Liver (tissue), 9 donors: ENCODE data around the gene PAPSS1. TPM values are rescaled to one million over a fixed set of nuclear protein-coding genes. Genes with fewer than 3 reads are reported as not detected.
"Not testable (repeated sequence)": the region's sequence is repeated elsewhere in the genome, so short reads cannot be mapped to it uniquely, and the experiment has no call there.

Experiments used
- DNase-seq: peaks from one replicate; pipeline ENCODE4 v3.0.0-alpha.2; 2017; ENCODE audit warnings: low spot score
- H3K27ac ChIP-seq, 2 donors: one replicate each; pipeline ENCODE4 v1.7.0; 2013; ENCODE audit warnings: inconsistent platforms in 2 of 2, low read length in 2 of 2, control low read depth in 1 of 2, low read depth in 1 of 2, mild to moderate bottlenecking in 1 of 2
- H3K27me3 ChIP-seq, 4 donors: one replicate each; pipeline versions ENCODE4 v1.6.1 to v1.7.0; 2013; ENCODE audit warnings: low read length in 3 of 4, inconsistent platforms in 1 of 4, mild to moderate bottlenecking in 1 of 4, moderate library complexity in 1 of 4; ENCODE audit not compliant: control insufficient read depth in 4 of 4, insufficient read depth in 4 of 4
- H3K36me3 ChIP-seq, 4 donors: one replicate each; pipeline versions ENCODE4 v1.6.1 to v1.7.0; 2013; ENCODE audit warnings: low read length in 3 of 4, mild to moderate bottlenecking in 3 of 4, low read depth in 1 of 4, moderate library complexity in 1 of 4; ENCODE audit not compliant: control insufficient read depth in 4 of 4, insufficient read depth in 3 of 4
- H3K4me1 ChIP-seq, 4 donors: one replicate each; pipeline versions ENCODE4 v1.6.1 to v1.7.0; 2013; ENCODE audit warnings: low read length in 3 of 4, mild to moderate bottlenecking in 3 of 4, moderate library complexity in 1 of 4; ENCODE audit not compliant: control insufficient read depth in 4 of 4, insufficient read depth in 4 of 4
- H3K4me3 ChIP-seq, 3 donors: one replicate each; pipeline versions ENCODE4 v1.6.1 to v1.7.0; 2013; ENCODE audit warnings: low read length in 3 of 3, control low read depth in 1 of 3, low read depth in 1 of 3, mild to moderate bottlenecking in 1 of 3
- H3K9ac ChIP-seq, 2 donors: one replicate each; pipeline ENCODE4 v1.7.0; 2013; ENCODE audit warnings: low read length in 2 of 2, mild to moderate bottlenecking in 2 of 2, moderate library complexity in 2 of 2, control low read depth in 1 of 2, low read depth in 1 of 2
- H3K9me3 ChIP-seq, 4 donors: one replicate each; pipeline versions ENCODE4 v1.6.1 to v1.7.0; 2013; ENCODE audit warnings: low read length in 3 of 4; ENCODE audit not compliant: control insufficient read depth in 4 of 4
- EGR1 ChIP-seq, 2 donors: IDR thresholded peaks; 2 replicates each; pipeline ENCODE4 v1.6.1; 2016 to 2018; ENCODE audit warnings: antibody characterized with exemption in 2 of 2, low read depth in 2 of 2
- FOXA1 ChIP-seq: IDR thresholded peaks from 2 replicates; pipeline ENCODE4 v1.6.1; 2016; ENCODE audit warnings: antibody characterized with exemption
- FOXA2 ChIP-seq: IDR thresholded peaks from 2 replicates; pipeline ENCODE4 v1.6.1; 2016; ENCODE audit warnings: antibody characterized with exemption
- GABPA ChIP-seq, 2 donors: IDR thresholded peaks in 1 of 2; conservative IDR thresholded peaks in 1 of 2; 2 replicates each; pipeline ENCODE4 v1.6.1; 2016; ENCODE audit warnings: antibody characterized with exemption in 2 of 2, mild to moderate bottlenecking in 1 of 2, moderate library complexity in 1 of 2
- HNF4A ChIP-seq, 2 donors: conservative IDR thresholded peaks; 2 replicates each; pipeline ENCODE4 v1.6.1; 2016; ENCODE audit warnings: antibody characterized with exemption in 2 of 2, mild to moderate bottlenecking in 2 of 2
- HNF4G ChIP-seq: IDR thresholded peaks from 2 replicates; pipeline ENCODE4 v1.6.1; 2016; ENCODE audit warnings: antibody characterized with exemption
- MAX ChIP-seq: IDR thresholded peaks from 2 replicates; pipeline ENCODE4 v1.6.1; 2016; ENCODE audit warnings: antibody characterized with exemption
- RXRA ChIP-seq, 2 donors: IDR thresholded peaks; 2 replicates each; pipeline ENCODE4 v1.6.1; 2017 to 2018; ENCODE audit warnings: antibody characterized with exemption in 2 of 2, mild to moderate bottlenecking in 1 of 2
- SP1 ChIP-seq: IDR thresholded peaks from 2 replicates; pipeline ENCODE4 v1.6.1; 2018; ENCODE audit warnings: antibody characterized with exemption, mild to moderate bottlenecking
- TAF1 ChIP-seq: conservative IDR thresholded peaks from 2 replicates; pipeline ENCODE4 v1.6.1; 2016; ENCODE audit warnings: antibody characterized with exemption, mild to moderate bottlenecking
- YY1 ChIP-seq: IDR thresholded peaks from 2 replicates; pipeline ENCODE4 v1.6.1; 2016; ENCODE audit warnings: antibody characterized with exemption, mild to moderate bottlenecking
- WGBS: extraction: QIAGEN DNeasy Blood & Tissue Kit; methylation state at CpG from one replicate; pipeline ENCODE4 v1.1.7; 2013; 5-methylcytosine and 5-hydroxymethylcytosine counted together
- polyA plus RNA-seq, 2 donors: library from polyadenylated mRNA; stranded (reverse) in 1 of 2; unstranded in 1 of 2; fragments of 200-250 nt in 1 of 2; fragments of >200 nt in 1 of 2; fragmentation: Nextera tagmentation in 1 of 2; extraction: Ambion mirVana in 1 of 2; gene quantifications; one replicate each; pipeline versions ENCODE4 v1.2.1 to v1.2.3, GENCODE V29; 2013 to 2015
- total RNA-seq, 2 donors: library from RNA; depleted of rRNA; stranded (reverse); fragments of >200 nt; gene quantifications; one replicate each; pipeline ENCODE4 v1.2.3, GENCODE V29; 2014
- TF ChIP-seq, protein P1 (sequence below): IDR thresholded peaks from 2 replicates; pipeline ENCODE4 v1.6.1; 2016; ENCODE audit warnings: antibody characterized with exemption, mild to moderate bottlenecking
- donor health status: healthy.
- donor health status: healthy.
- donor health status: healthy.
- donor health status: healthy.
- donor health status: healthy.

The PAPSS1 gene
- total and polyA plus RNA-seq, 4 donors = 5.7 to 17.8 (median 6.0) TPM

DNA sequence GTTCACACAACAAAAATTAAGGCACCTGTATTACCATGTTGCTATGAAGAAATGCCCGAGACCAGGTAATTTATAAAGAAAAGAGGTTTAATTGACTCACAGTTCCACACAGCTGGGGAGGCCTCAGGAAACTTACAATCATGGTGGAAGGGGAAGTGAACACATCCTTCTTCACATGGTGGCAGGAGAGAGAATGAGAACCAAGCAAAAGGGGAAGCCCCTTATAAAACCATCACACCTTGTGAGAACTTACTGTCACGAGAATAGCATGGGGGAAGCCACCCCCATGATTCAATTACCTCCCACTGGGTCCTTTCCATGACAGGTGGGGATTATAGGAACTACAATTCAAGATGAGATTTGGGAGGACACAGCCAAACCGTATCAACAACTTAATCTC is 68.6 kb downstream of the PAPSS1 start:
- not testable (repeated sequence) for H3K4me1 ChIP-seq, H3K9ac ChIP-seq, DNase-seq, H3K36me3 ChIP-seq, H3K9me3 ChIP-seq, H3K27ac ChIP-seq, H3K27me3 ChIP-seq, H3K4me3 ChIP-seq
- WGBS = 95% methylated on average over 3 of the region's 3 CpGs

GRCh38 chr4:107650251-107650650 is 69.8 kb downstream of the PAPSS1 start:
- peaks cover 0 to 6% (median 3%) of the 10 kb centered on the region in 4 donors for H3K36me3 ChIP-seq
- H3K9ac ChIP-seq = no peak overlapping the region
- H3K27ac ChIP-seq = no peak overlapping the region
- no peaks in the 10 kb centered on the region for H3K9me3 ChIP-seq
- peaks cover 0 to 6% (median 0%) of the 10 kb centered on the region in 4 donors for H3K4me1 ChIP-seq
- no peak overlapping the region for H3K4me3 ChIP-seq
- H3K27me3 ChIP-seq = no peaks in the 10 kb centered on the region
- DNase-seq = no peak
- no peak for TF ChIP-seq RXRA (IDR thresholded peaks at IDR 0.05)
- no peak for TF ChIP-seq YY1
- TF ChIP-seq, protein P1, sequence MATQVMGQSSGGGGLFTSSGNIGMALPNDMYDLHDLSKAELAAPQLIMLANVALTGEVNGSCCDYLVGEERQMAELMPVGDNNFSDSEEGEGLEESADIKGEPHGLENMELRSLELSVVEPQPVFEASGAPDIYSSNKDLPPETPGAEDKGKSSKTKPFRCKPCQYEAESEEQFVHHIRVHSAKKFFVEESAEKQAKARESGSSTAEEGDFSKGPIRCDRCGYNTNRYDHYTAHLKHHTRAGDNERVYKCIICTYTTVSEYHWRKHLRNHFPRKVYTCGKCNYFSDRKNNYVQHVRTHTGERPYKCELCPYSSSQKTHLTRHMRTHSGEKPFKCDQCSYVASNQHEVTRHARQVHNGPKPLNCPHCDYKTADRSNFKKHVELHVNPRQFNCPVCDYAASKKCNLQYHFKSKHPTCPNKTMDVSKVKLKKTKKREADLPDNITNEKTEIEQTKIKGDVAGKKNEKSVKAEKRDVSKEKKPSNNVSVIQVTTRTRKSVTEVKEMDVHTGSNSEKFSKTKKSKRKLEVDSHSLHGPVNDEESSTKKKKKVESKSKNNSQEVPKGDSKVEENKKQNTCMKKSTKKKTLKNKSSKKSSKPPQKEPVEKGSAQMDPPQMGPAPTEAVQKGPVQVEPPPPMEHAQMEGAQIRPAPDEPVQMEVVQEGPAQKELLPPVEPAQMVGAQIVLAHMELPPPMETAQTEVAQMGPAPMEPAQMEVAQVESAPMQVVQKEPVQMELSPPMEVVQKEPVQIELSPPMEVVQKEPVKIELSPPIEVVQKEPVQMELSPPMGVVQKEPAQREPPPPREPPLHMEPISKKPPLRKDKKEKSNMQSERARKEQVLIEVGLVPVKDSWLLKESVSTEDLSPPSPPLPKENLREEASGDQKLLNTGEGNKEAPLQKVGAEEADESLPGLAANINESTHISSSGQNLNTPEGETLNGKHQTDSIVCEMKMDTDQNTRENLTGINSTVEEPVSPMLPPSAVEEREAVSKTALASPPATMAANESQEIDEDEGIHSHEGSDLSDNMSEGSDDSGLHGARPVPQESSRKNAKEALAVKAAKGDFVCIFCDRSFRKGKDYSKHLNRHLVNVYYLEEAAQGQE = no peak
- no peak for TF ChIP-seq SP1
- no peak for TF ChIP-seq HNF4A (conservative IDR thresholded peaks at IDR 0.05)
- no peak for TF ChIP-seq FOXA1
- TF ChIP-seq HNF4G = no peak
- TF ChIP-seq TAF1 = no peak
- no peak for TF ChIP-seq EGR1 (IDR thresholded peaks at IDR 0.05; ENCODE audit: low read depth in 2 of 2)
- no peak for TF ChIP-seq FOXA2
- no peak for TF ChIP-seq MAX
- no peak for TF ChIP-seq GABPA (IDR thresholded peaks at IDR 0.05 in 1 of 2, conservative IDR thresholded peaks at IDR 0.05 in 1 of 2)

- H3K9me3 ChIP-seq = no peaks in the 10 kb centered on the region
- H3K36me3 ChIP-seq = peaks cover 0 to 7% (median 4%) of the 10 kb centered on the region in 4 donors
- 94% methylated on average over 8 of the region's 8 CpGs for WGBS
- TF ChIP-seq SP1 = no peak
- H3K4me1 ChIP-seq = peaks cover 0 to 6% (median 0%) of the 10 kb centered on the region in 4 donors
- no peak for DNase-seq
- no peaks in the 10 kb centered on the region for H3K27me3 ChIP-seq
- no peak overlapping the region for H3K4me3 ChIP-seq
- no peak overlapping the region for H3K27ac ChIP-seq
- H3K9ac ChIP-seq = no peak overlapping the region
Measured at GRCh38 chr4:107648178-107648991, 71.6 kb downstream of the PAPSS1 start.
